HG03066 (cell line): ENCODE data around the gene ERN1.

Source experiments
- ATAC-seq: cut with Tn5 transposase; IDR thresholded peaks from one replicate; pipeline ENCODE4 v1.9.1; 2021; ENCODE audit warnings: low read depth; ENCODE audit not compliant: unreplicated experiment

ERN1 gene

DNA sequence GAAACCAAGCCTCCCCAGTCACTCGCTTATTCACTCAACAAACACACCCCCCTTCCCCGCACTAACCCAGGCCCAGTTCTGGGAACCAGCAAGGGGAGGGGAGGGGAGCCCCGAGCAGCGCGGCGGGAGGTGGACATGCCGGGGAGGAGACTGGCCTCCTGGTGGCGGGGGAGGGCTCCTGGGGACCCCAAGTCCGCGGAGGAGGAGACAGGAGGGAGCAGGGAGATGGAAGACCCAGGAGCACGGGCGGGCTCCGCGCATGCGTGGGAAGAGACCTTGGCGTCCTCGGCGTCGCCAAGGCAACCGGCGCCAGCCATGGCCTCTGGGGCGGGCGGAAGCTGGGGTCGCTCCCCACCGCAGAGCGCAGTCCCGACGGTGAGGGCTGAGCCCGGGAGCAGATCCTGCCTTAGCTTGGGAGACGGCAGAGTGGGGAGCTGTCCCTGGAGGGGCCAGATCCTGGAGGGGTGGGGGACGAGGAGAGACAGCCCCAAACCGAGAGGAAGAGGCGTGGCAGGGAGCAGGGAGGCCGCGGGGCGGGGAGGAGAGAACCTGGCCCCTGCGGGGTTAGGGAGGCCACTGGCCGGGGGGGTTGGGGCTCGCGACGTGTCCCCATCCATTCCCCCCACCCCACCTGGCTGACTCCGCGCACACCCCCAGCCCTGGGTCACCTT is 131.8 kb downstream of the ERN1 start, which contains the start of gene PRR29:
Gene PRR29, plus strand, starts transcription at position 302 of the 671 bp plus-strand sequence. Its CDS starts 14 bp downstream, at position 316.
- no peak for ATAC-seq

DNA sequence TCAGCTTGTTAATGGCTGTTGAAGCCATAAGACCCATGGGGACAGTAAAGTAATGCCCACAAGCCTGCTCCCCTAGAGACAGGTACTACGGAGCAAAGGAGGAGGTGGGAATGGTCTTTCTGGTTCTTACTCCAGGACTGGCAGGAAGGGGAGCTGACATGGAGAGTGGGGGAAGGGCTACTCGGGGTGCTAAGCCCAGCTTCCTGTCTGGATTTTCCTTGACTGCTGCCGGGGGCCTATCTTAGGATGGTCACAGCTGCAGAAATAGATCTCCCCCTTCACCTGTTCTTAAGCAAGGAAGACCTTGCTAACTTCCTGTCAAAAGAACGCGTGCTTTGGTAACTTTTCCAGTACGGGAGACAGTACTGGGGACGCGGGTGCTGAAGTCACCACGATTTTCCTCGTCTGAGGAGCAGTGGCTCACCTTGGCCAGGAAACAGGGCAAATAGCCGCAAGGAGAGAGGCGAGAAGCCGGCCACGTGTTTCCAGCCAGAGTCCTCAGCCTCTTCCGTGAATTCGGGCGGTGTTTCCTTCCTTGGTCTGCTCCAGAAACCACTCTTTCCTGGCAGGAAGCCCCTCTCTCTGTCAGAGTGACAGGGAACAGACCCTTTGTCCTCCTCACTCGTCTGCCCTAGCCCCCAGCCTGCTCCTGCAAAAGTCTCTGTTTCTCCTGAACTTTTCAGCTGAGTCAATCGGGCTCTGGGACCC is 132.4 kb downstream of the ERN1 start:
- no peak for ATAC-seq

DNA sequence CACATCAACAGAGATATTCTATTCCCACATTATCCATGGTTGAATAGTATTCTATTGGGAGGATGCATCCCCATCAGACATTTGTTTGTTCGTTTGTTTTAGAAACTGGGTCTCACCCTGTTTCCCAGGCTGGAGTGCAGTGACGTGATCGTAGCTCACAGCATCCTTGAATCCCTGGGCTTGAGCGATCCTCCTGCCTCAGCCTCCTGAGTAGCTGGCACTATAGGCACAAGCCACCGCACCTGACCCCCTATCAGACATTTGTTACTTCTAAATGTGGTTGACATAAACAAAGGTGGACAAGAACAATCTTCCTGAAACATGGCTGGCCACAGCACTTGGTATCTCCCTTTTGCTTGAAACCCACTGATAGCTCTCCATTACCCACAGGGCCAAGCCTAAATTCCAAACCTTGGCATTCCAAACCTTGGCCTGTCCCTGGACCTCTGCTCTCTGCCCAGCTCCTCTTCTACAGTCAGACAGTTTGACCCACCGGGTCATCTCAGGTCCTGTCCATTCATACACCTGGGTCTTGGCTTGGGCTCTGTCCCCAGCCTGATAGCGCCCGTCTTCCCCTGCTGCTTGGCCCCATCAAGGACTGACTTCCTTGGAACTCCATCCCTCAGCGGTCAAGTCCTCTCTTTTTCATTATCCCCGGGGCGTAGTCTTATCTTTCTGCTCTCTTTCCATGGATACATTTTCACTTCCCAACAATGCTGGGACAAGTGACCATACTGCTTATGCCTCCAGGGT is 133.3 kb downstream of the ERN1 start:
- ATAC-seq, result no peak

DNA sequence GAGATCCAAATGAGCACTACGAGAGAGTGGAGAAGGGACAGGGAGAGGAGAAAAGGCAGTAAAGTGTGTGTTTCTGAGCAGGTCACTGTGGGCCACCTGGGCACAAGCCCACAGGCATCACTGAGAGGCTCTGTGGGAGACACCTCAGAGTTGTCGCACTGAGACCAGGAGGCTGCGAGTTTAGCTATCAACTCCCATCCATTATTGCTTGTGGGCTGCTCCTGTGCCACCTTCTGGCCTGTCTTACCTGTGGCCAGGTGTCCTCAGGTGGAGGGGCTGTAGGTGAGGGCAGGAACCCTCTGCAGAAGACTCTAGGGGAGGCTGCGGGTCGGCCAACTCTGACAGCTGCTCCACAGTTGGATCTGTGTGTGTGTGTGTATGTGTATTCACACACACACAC is 134.3 kb downstream of the ERN1 start:
- no peak for ATAC-seq

DNA sequence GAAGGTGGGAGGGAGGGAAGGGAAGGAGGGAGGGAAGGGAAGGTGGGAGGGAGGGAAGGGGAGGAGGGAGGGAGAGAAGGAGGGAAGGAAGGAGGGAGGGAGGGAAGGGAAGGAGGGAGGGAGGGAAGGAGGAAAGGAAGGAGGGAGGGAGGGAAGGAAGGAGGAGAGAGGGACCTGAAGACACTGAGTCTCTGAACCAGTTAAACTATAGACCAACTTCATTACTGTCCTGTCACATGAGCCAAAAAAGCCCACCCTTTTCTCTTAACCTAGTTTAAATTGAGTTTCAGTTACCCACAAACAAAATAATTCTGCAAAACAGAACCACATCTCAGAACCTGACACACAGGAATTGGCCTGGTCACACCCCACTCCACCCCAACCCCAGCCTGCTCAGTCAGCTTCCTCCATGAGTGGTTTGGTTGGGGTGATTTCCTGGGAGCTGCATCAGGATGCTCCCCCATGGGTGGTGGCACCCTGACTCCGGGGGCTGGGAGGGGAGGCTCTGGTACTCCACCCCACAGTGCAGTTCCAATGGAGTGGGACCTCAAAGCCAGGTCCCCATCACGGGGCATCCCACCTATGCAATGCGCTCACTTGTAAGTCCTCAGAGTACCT is 136.5 kb downstream of the ERN1 start:
- ATAC-seq, result no peak

DNA sequence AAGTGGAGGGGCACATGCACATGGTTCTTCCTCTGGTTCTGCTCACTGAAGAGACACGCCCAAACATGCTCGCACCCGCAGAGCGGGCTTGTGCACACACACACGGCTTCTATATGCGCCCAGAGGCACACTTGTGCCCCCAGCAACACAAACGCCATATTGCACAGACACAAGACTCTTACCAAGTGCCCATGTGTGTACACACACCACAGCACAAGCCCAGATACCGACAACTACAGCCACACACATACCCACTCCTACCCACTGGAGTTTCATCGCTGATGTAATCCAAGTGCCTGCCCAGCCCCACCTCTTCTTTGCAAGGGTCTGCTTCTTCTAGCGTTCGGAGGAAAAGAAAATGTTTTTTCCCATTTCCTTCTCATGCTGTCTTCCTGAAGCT is 138.3 kb downstream of the ERN1 start:
- ATAC-seq, result no peak

DNA sequence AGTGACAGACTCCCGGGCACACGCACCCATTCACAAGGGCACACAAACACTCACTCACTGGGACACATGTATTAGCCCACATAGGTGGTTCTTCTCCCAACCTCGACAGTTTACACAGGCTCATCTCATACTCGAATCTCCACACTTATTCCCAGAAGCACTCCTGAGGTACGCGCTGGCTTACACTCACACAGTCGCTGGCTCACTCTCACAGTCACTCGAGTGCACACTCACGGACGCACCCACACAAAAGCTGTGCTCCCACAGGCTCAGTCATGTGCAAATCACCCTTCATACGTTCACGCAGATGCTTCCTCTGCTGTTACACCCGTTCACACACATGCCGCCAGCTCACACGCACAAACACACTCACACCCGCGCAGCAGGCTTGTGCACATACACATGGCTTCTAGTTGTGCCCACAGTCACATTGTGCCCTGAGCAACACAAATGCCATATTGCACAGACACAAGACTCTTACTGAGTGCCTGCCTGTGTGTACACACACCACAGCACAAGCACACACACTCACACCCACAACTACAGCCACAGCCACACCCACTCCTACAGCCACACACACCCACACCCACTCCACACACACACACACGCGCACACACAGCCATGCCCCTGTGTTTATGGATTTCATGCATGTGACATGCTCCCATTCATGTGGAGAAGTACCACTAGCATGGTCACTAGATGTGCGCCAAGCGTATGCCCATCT is 140.2 kb downstream of the ERN1 start:
- no peak for ATAC-seq
